ENCODE measurements around the gene SIRPB2. TPM values are rescaled to one million over a fixed set of nuclear protein-coding genes. Genes with fewer than 3 reads are reported as not detected.

The SIRPB2 gene
- total and polyA plus RNA-seq, 2 of the 8 experiments (the other 6 are each of a cell fraction or from before 2014, with no cell fraction given) = 0.28 TPM; not detected in 1

DNA sequence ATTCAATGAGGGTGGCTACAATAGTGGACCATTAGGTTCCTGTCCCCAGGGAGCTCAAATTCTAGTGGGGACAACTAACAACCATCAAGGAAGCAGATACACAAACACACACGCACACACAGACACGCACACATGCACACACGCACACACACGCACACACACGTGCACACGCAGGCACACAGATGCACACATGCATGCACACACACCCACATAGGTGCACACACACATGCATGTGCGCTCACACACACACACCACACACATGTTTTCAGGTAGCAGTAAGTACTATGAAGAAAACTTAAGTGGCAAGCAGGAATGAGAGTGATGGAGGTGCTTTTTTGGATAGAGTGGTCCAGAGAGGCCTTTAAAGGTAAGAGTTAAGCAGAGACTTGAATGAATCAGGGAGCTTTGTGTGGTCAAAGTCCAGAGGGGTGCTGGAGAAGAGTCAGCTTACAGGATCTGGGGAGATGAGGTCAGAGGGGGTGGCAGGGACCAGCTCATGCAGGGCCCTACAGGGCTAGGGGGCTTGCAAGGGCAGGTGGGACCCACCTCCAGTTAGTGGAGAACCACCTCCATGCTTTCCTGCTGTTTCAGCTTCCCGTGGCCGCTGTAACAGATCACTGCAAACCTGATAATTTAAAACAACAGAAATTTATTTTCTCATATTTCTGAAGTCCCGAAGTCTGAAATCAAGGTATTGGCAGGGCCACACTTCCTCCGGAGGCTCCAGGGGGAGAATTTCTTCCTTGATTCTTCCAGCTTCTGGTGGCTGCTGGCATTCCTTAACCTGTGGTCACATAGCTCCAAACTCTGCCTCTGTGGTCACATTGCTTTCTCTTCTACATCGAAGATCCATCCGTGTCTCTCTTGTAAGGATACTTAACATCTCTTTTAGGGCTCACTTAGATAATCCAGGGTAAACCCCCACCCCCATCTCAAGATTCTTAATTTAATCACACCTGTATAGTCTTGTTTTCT is 17.7 kb downstream of the SIRPB2 start:
- POLR2A ChIA-PET (ENCODE audit: partially characterized antibody) = no interaction called here
- H3K79me2 ChIP-seq (ENCODE audit: control insufficient read depth in 1 of 2, insufficient read depth in 2 of 2, low read length in 2 of 2) = no peaks in the 10 kb centered on the region
- TF ChIP-seq EP300 (IDR thresholded peaks at IDR 0.05; ENCODE audit: borderline replicate concordance in 1 of 2, low read depth in 2 of 2, low read length in 2 of 2) = no peak
- no peak for TF ChIP-seq RNF2 (IDR thresholded peaks at IDR 0.05; ENCODE audit: borderline replicate concordance, low read depth, low read length, missing control alignments, poor library complexity, severe bottlenecking)
- TF ChIP-seq FOSL1 (IDR thresholded peaks at IDR 0.05; ENCODE audit: insufficient read depth, low read depth, low read length) = no peak
- TF ChIP-seq CHD1 (IDR thresholded peaks at IDR 0.05; ENCODE audit: low read depth, low read length) = no peak
- TF ChIP-seq CBX5 (IDR thresholded peaks at IDR 0.05; ENCODE audit: low read depth, low read length) = no peak
- TF ChIP-seq CEBPB (IDR thresholded peaks at IDR 0.05; ENCODE audit: low read depth, low read length) = no peak
- TF ChIP-seq EGR1 (IDR thresholded peaks at IDR 0.05; ENCODE audit: borderline replicate concordance, low read depth, low read length) = no peak
- TF ChIP-seq RBBP5 (IDR thresholded peaks at IDR 0.05; ENCODE audit: borderline replicate concordance, low read depth, low read length) = no peak
- TF ChIP-seq RXRA (IDR thresholded peaks at IDR 0.05; ENCODE audit: insufficient read depth, low read depth, low read length) = no peak
- no peak for TF ChIP-seq HDAC2 (IDR thresholded peaks at IDR 0.05; ENCODE audit: borderline replicate concordance in 1 of 2, low read depth in 2 of 2, low read length in 2 of 2)
- TF ChIP-seq POLR2A (IDR thresholded peaks at IDR 0.05; ENCODE audit: control extremely low read depth in 1 of 2, low read depth in 2 of 2, low read length in 2 of 2) = no peak

More for the DNA sequence above, 17.7 kb downstream of the SIRPB2 start:
- Histone ChIP-seq H2BK15ac (ENCODE audit: low read length) (no peak overlapping the region), H2AK5ac (ENCODE audit: low read depth, low read length) (no peak overlapping the region), H3K23ac (ENCODE audit: insufficient read length) (no peak overlapping the region), H3K9ac (replicated peaks in 1 of 4; ENCODE audit: extremely low read depth in 1 of 4, low read depth in 3 of 4, low read length in 3 of 4) (no peak overlapping the region), H3K14ac (ENCODE audit: insufficient read length) (no peak overlapping the region), H4K8ac (ENCODE audit: extremely low read depth, insufficient read depth, low read length) (no peak overlapping the region), H3K4me3 (ENCODE audit: extremely low read depth in 1 of 4, insufficient read depth in 2 of 4, low read depth in 3 of 4, low read length in 4 of 4) (no peak overlapping the region), H4K91ac (replicated peaks; ENCODE audit: insufficient read length, low read length) (peak overlapping the region; percentile 25), H3K9me3 (ENCODE audit: insufficient read depth in 2 of 2, low read depth in 1 of 2, low read length in 1 of 2) (no peaks in the 10 kb centered on the region), H3K56ac (replicated peaks; ENCODE audit: insufficient read length, low read depth, low read length) (no peak overlapping the region), H4K20me1 (replicated peaks in 1 of 2; ENCODE audit: control insufficient read depth in 1 of 2, insufficient read depth in 2 of 2, low read length in 2 of 2) (no peaks in the 10 kb centered on the region), H2BK120ac (replicated peaks; ENCODE audit: low read depth, low read length) (no peak overlapping the region), H3K27ac (ENCODE audit: low read depth, low read length) (no peak overlapping the region), H2AFZ (ENCODE audit: low read length) (no peak overlapping the region), H3K4me2 (ENCODE audit: insufficient read depth in 1 of 2, low read depth in 2 of 2, low read length in 2 of 2) (no peak overlapping the region), H2BK5ac (ENCODE audit: low read depth, low read length) (0 out of 2 replicates have a peak overlapping the region, but pooled peaks have one; percentile 3), H3K4me1 (replicated peaks in 1 of 4; ENCODE audit: control insufficient read depth in 3 of 4, insufficient read depth in 4 of 4, low read length in 3 of 4) (0 out of 7 replicates have a peak, but pooled peaks cover 0 to 4% (median 0%) of the 10 kb centered on the region in 4 experiments), H3K23me2 (ENCODE audit: low read depth, low read length) (no peaks in the 10 kb centered on the region), H3K27me3 (replicated peaks in 1 of 4; ENCODE audit: control insufficient read depth in 3 of 4, extremely low read depth in 1 of 4, insufficient read depth in 3 of 4, low read length in 3 of 4) (no peaks in the 10 kb centered on the region), H3K36me3 (ENCODE audit: control insufficient read depth in 2 of 4, insufficient read depth in 4 of 4, low read length in 3 of 4) (no peaks in the 10 kb centered on the region), H4K5ac (ENCODE audit: insufficient read length, low read depth, low read length) (no peak overlapping the region), H2BK12ac (ENCODE audit: low read depth, low read length) (peak overlapping the region; percentile 20; the same call in 1 of the 2 replicates), H3K18ac (ENCODE audit: extremely low read depth, low read length) (no peak overlapping the region), H3K79me1 (ENCODE audit: low read depth, low read length) (no peaks in the 10 kb centered on the region), H3K4ac (replicated peaks; ENCODE audit: insufficient read length, low read depth, low read length) (no peak overlapping the region), H2BK20ac (ENCODE audit: low read length) (no peak overlapping the region)
- DNase-seq (ENCODE audit: low read depth in 1 of 2, low spot score in 2 of 2) (no peak), FAIRE-seq (no peak)
- CTCF ChIA-PET (ENCODE audit: partially characterized antibody) = interaction anchor here (0.9 to 5.1 kb wide), 9 partner anchors 15 to 161 kb away, joined by 3 to 42 read pairs (median 4); no protein-coding TSS in a partner anchor
- 85% methylated on average over 13 of the region's 13 CpGs; no CpG with 5 or more reads in 1 of the 2 experiments for WGBS, 2 experiments (ENCODE audit: extremely low coverage in 1 of 2, insufficient coverage in 1 of 2, insufficient read length in 1 of 2, insufficient replicate concordance in 2 of 2, low coverage in 1 of 2, low lambda C conversion rate in 2 of 2, missing lambda C conversion rate in 1 of 2)

Measured in H1 (cell line).